Measurements from ENCODE around the gene CCDC86. TPM values are rescaled to one million over a fixed set of nuclear protein-coding genes. Genes with fewer than 3 reads are reported as not detected.

Gene CCDC86
- total and polyA plus RNA-seq, 7 experiments from 2014 or later = 9.1 to 26.2 (median 12.4) TPM

DNA sequence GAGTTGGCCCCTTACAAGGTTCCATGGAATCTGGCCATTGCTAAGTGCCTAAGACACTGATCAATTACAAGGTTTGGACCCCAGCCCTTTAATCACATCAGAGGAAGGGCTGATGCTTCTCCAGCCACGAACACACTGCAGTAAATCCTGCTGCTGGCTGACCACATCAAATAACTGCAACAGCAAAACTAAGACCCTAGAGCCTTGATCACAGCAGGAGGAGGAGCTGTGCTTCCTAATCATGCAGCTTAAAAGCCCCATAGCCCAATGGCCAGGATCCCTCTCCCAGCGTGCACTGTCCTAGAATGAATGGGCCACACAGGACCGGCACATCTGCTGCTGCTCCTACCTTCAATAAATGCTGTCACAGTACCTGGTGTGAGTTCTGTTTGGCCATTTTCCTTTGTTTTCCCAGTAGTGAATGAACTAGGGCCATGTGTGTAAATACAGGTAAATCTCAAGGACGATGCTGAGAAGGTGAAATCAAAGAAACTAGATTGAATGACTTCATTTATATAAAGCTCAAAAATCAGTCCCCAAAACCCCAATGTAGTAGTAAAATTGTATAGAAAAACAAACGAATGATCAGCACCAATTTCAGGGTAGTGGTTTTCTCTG, 38.2 kb downstream of the CCDC86 start:
- H3K27ac ChIP-seq (ENCODE audit: low read depth, low read length) = no peak overlapping the region
- no peaks in the 10 kb centered on the region for H3K4me1 ChIP-seq (ENCODE audit: control insufficient read depth in 2 of 2, insufficient read depth in 2 of 2, low read length in 2 of 2)
- Mint-ChIP-seq H3K27ac (peak overlapping the region in 2 of 9 donors; percentile 56 to 62), H3K36me3 (peaks cover 8 to 49% (median 18%) of the 10 kb centered on the region in 5 donors), H3K27me3 (no peaks in the 10 kb centered on the region), H3K4me1 (peaks cover 0 to 9% (median 5%) of the 10 kb centered on the region in 7 donors), H3K4me3 (no peak overlapping the region), H3K9me3 (no peaks in the 10 kb centered on the region)
- H3K4me3 ChIP-seq (ENCODE audit: low read length) = no peak overlapping the region
- intact Hi-C loops (cut with micrococcal nuclease) = no loop called here
- no peaks in the 10 kb centered on the region for H3K27me3 ChIP-seq (ENCODE audit: control insufficient read depth in 2 of 2, insufficient read depth in 2 of 2, low read length in 2 of 2)
- no peak for DNase-seq
- H3K36me3 ChIP-seq (ENCODE audit: control insufficient read depth in 2 of 3, insufficient read depth in 3 of 3, low read length in 3 of 3) = peaks cover 0 to 40% (median 11%) of the 10 kb centered on the region in 3 experiments
- ChIA-PET POLR2A (interaction anchor here (0.6 kb wide), 1 partner anchor 36 kb away, joined by 3 read pairs; no protein-coding TSS in a partner anchor), CTCF (no interaction called here)
- no peak for ATAC-seq
- H3K9me3 ChIP-seq (ENCODE audit: control insufficient read depth in 2 of 3, low read length in 3 of 3) = no peaks in the 10 kb centered on the region

DNA sequence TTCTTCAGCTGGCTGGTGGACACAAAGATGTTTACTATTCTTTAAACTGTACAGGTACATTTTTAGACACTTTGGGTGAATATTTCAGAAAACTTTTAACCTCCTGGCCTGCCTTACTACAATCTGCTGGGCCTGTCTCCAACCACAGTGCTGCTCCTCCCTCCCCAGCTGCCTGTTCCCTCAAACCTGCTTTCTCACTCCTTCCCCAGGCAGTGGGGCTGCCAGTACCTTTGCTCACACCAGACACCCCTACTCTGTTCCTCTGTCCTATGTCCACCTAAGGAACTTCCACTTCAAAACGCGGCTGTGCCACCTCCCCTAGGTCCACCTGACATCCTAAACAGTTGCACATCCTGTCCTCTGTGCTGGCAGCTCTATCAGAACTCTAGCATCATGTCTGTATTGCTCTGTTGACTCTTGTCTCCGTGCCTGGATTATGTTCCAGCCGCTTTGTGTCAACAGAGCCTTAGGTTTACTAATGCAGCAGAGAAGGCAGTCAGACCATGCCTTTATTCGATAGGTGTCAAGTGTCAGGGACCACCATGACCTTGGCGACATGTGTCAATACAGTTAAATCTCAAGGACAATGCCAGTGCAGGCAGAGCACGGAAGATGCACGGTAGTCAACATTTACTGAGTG, 38.9 kb downstream of the CCDC86 start:
- CTCF ChIA-PET = no interaction called here
- peaks cover 0 to 34% (median 11%) of the 10 kb centered on the region in 3 experiments for H3K36me3 ChIP-seq (ENCODE audit: control insufficient read depth in 2 of 3, insufficient read depth in 3 of 3, low read length in 3 of 3)
- no peak for DNase-seq
- H3K4me3 ChIP-seq (ENCODE audit: low read length) = no peak overlapping the region
- H3K27me3 ChIP-seq (ENCODE audit: control insufficient read depth in 2 of 2, insufficient read depth in 2 of 2, low read length in 2 of 2) = no peaks in the 10 kb centered on the region
- no peak for ATAC-seq
- peaks cover 0 to 9% (median 5%) of the 10 kb centered on the region in 7 donors for H3K4me1 Mint-ChIP-seq
- H3K4me1 ChIP-seq (ENCODE audit: control insufficient read depth in 2 of 2, insufficient read depth in 2 of 2, low read length in 2 of 2) = no peaks in the 10 kb centered on the region
- POLR2A ChIA-PET = no interaction called here
- no peak overlapping the region for H3K27ac ChIP-seq (ENCODE audit: low read depth, low read length)
- no peak overlapping the region for H3K4me3 Mint-ChIP-seq
- intact Hi-C loops (cut with micrococcal nuclease) = no loop called here
- H3K27me3 Mint-ChIP-seq = no peaks in the 10 kb centered on the region
- no peaks in the 10 kb centered on the region for H3K9me3 ChIP-seq (ENCODE audit: control insufficient read depth in 2 of 3, low read length in 3 of 3)
- peak overlapping the region in 5 of 9 donors; percentile 6 to 62 (median 56) for H3K27ac Mint-ChIP-seq
- no peaks in the 10 kb centered on the region for H3K9me3 Mint-ChIP-seq
- H3K36me3 Mint-ChIP-seq = peaks cover 8 to 52% (median 18%) of the 10 kb centered on the region in 5 donors

DNA sequence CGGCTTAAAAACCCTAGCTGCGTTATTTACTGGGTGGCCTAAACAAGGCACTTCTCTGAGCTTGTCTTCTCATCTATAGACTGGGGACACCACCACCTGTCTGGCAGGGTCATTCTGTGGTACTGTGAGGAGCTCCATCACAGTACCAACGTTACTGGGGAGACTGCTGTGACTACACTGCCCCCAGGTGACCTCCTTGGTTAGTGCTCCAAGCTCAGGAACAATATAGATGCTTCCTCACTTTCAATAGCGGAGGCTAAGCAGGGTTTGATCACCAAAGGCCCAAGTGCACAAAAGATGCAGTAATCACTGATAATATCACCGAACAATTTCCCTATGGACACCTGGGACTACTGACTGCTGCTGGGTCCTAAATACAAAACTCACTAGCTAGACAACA, 45.6 kb downstream of the CCDC86 start:
- intact Hi-C loops (cut with micrococcal nuclease) = loop anchor here (1.0 kb wide), 2 partner anchors 56 to 112 kb away; no protein-coding TSS in a partner anchor
- DNase-seq = peak in 2 of 9 donors; percentile 14 to 24

DNA sequence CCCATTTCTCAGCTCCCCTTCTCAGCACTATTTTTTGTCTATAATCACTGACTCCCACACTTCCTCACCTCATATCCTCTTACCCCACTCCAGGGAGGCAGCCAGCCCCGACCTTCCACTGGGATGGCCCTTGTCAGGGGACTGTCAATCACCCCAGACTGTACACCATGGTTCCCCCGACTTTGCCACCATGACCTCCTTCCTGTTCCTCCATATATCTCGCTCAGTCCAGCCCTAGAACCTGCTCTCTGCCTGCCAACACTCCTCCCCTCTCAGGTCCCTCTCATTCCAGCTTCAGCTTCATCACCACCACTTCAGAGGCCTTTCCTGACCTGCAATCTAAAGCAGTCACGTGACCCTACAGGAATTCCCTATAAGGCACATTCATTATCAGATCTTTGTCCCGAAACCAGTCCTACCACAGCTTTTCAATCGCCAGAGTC, 48.0 kb downstream of the CCDC86 start:
- ChIA-PET CTCF (interaction anchor here (0.6 to 2.0 kb wide), 2 partner anchors 10 to 43 kb away, joined by 3 to 13 read pairs; no protein-coding TSS in a partner anchor), POLR2A (interaction anchor here (1.7 kb wide), 1 partner anchor 14 kb away, joined by 8 read pairs; no protein-coding TSS in a partner anchor)
- ATAC-seq (no peak), DNase-seq (no peak)
- no peaks in the 10 kb centered on the region for H3K27me3 Mint-ChIP-seq
- Histone ChIP-seq H3K27ac (ENCODE audit: low read depth, low read length) (no peak overlapping the region), H3K4me1 (ENCODE audit: control insufficient read depth in 2 of 2, insufficient read depth in 2 of 2, low read length in 2 of 2) (no peaks in the 10 kb centered on the region), H3K9me3 (ENCODE audit: control insufficient read depth in 2 of 3, low read length in 3 of 3) (no peaks in the 10 kb centered on the region), H3K36me3 (ENCODE audit: control insufficient read depth in 2 of 3, insufficient read depth in 3 of 3, low read length in 3 of 3) (peaks cover 4 to 56% (median 8%) of the 10 kb centered on the region in 3 experiments), H3K4me3 (ENCODE audit: low read length) (no peak overlapping the region), H3K27me3 (ENCODE audit: control insufficient read depth in 2 of 2, insufficient read depth in 2 of 2, low read length in 2 of 2) (no peaks in the 10 kb centered on the region)
- peak overlapping the region in 4 of 9 donors; percentile 0 to 73 (median 33) for H3K27ac Mint-ChIP-seq
- H3K4me3 Mint-ChIP-seq = no peak overlapping the region
- intact Hi-C loops (cut with micrococcal nuclease) = no loop called here
- H3K36me3 Mint-ChIP-seq = peaks cover 6 to 45% (median 22%) of the 10 kb centered on the region in 5 donors
- no peaks in the 10 kb centered on the region for H3K9me3 Mint-ChIP-seq
- peaks cover 0 to 8% (median 4%) of the 10 kb centered on the region in 7 donors for H3K4me1 Mint-ChIP-seq

More for the DNA sequence above, 45.6 kb downstream of the CCDC86 start:
- Histone ChIP-seq H3K27me3 (ENCODE audit: control insufficient read depth in 2 of 2, insufficient read depth in 2 of 2, low read length in 2 of 2) (no peaks in the 10 kb centered on the region), H3K36me3 (ENCODE audit: control insufficient read depth in 2 of 3, insufficient read depth in 3 of 3, low read length in 3 of 3) (peaks cover 4 to 38% (median 6%) of the 10 kb centered on the region in 3 experiments), H3K27ac (ENCODE audit: low read depth, low read length) (no peak overlapping the region), H3K4me3 (ENCODE audit: low read length) (no peak overlapping the region), H3K9me3 (ENCODE audit: control insufficient read depth in 2 of 3, low read length in 3 of 3) (no peaks in the 10 kb centered on the region), H3K4me1 (ENCODE audit: control insufficient read depth in 2 of 2, insufficient read depth in 2 of 2, low read length in 2 of 2) (no peaks in the 10 kb centered on the region)
- Mint-ChIP-seq H3K27me3 (no peaks in the 10 kb centered on the region), H3K27ac (no peak overlapping the region), H3K4me3 (no peak overlapping the region), H3K9me3 (no peaks in the 10 kb centered on the region), H3K36me3 (peaks cover 10 to 46% (median 22%) of the 10 kb centered on the region in 5 donors), H3K4me1 (peaks cover 0 to 9% (median 7%) of the 10 kb centered on the region in 7 donors)
- CTCF ChIA-PET = interaction anchor here (0.7 to 2.4 kb wide), 4 partner anchors 12 to 56 kb away, joined by 3 to 29 read pairs (median 5); no protein-coding TSS in a partner anchor
- POLR2A ChIA-PET = no interaction called here
- ATAC-seq = peak; percentile 87

DNA sequence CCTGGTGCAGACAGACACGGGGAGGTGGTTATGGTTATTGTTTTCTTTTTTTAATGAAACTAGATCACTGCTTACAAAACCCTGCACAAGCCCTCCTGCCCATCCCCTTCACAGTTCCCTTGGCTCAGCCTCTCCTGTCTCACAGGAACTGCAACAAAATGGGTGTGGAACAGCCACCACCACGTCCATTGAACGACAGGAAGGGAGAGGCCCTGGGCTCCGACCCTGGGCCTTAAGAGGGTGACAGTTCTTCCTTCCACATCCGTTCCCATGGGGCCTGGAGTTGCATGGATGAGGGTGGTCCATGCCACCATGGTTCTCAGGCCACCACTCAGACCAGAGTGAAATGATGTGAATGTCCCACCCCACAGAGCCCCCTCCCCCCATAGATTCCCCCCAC, 48.8 kb downstream of the CCDC86 start:
- no peaks in the 10 kb centered on the region for H3K27me3 Mint-ChIP-seq
- ATAC-seq (no peak), DNase-seq (no peak)
- peak overlapping the region in 1 of 9 donors; percentile 12 for H3K27ac Mint-ChIP-seq
- ChIA-PET POLR2A (interaction anchor here (0.6 to 1.7 kb wide), 2 partner anchors 14 to 90 kb away, joined by 3 to 8 read pairs; no protein-coding TSS in a partner anchor), CTCF (interaction anchor here (2.0 kb wide), 1 partner anchor 9 kb away, joined by 13 read pairs; no protein-coding TSS in a partner anchor)
- H3K4me1 Mint-ChIP-seq = peaks cover 0 to 9% (median 4%) of the 10 kb centered on the region in 7 donors
- Histone ChIP-seq H3K36me3 (ENCODE audit: control insufficient read depth in 2 of 3, insufficient read depth in 3 of 3, low read length in 3 of 3) (peaks cover 6 to 64% (median 16%) of the 10 kb centered on the region in 3 experiments), H3K4me1 (ENCODE audit: control insufficient read depth in 2 of 2, insufficient read depth in 2 of 2, low read length in 2 of 2) (no peaks in the 10 kb centered on the region), H3K27ac (ENCODE audit: low read depth, low read length) (no peak overlapping the region), H3K9me3 (ENCODE audit: control insufficient read depth in 2 of 3, low read length in 3 of 3) (no peaks in the 10 kb centered on the region), H3K27me3 (ENCODE audit: control insufficient read depth in 2 of 2, insufficient read depth in 2 of 2, low read length in 2 of 2) (no peaks in the 10 kb centered on the region), H3K4me3 (ENCODE audit: low read length) (no peak overlapping the region)
- H3K4me3 Mint-ChIP-seq = no peak overlapping the region
- no peaks in the 10 kb centered on the region for H3K9me3 Mint-ChIP-seq
- intact Hi-C loops (cut with micrococcal nuclease) = no loop called here
- H3K36me3 Mint-ChIP-seq = peaks cover 11 to 46% (median 22%) of the 10 kb centered on the region in 5 donors

DNA sequence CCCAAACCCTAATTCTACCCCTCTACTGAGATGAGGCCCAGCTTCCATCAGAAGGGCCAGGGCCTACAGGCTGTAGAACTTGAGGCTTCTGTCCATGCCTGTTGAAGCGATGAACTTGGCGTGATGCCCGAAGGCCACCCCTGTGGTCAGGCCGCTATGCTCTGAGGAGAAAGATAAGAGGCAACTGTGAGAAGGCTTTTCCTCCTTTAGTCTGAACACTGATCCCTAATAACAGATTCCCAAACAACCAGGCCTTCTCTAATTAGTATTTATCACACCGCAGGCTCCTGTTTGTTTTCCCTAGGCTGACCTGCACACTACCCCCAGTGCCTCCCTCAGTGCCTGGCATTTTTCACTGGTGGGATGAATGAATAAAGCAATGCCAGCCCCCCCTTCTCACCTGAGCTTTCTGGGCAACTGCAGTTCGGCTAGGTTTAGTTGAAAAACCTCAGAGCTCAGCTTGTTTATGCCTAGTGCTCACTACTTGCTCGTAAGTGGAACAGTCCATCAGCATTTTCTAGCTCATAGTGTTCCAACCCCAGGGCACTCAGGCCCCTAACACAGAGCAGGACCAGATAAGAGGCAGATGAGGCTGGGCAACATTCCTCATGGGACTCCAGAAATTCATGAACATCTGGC, 49.3 kb downstream of the CCDC86 start:
- ChIA-PET CTCF (interaction anchor here (2.0 kb wide), 1 partner anchor 8 kb away, joined by 13 read pairs; no protein-coding TSS in a partner anchor), POLR2A (interaction anchor here (1.7 kb wide), 1 partner anchor 13 kb away, joined by 8 read pairs; no protein-coding TSS in a partner anchor)
- H3K36me3 ChIP-seq (ENCODE audit: control insufficient read depth in 2 of 3, insufficient read depth in 3 of 3, low read length in 3 of 3) = peaks cover 10 to 69% (median 22%) of the 10 kb centered on the region in 3 experiments
- intact Hi-C loops (cut with micrococcal nuclease) = no loop called here
- Mint-ChIP-seq H3K4me1 (peaks cover 0 to 10% (median 4%) of the 10 kb centered on the region in 7 donors), H3K4me3 (no peak overlapping the region), H3K27ac (no peak overlapping the region), H3K27me3 (no peaks in the 10 kb centered on the region), H3K36me3 (peaks cover 12 to 49% (median 25%) of the 10 kb centered on the region in 5 donors), H3K9me3 (no peaks in the 10 kb centered on the region)
- H3K4me1 ChIP-seq (ENCODE audit: control insufficient read depth in 2 of 2, insufficient read depth in 2 of 2, low read length in 2 of 2) = no peaks in the 10 kb centered on the region
- DNase-seq = no peak
- H3K27ac ChIP-seq (ENCODE audit: low read depth, low read length) = no peak overlapping the region
- no peaks in the 10 kb centered on the region for H3K27me3 ChIP-seq (ENCODE audit: control insufficient read depth in 2 of 2, insufficient read depth in 2 of 2, low read length in 2 of 2)
- no peaks in the 10 kb centered on the region for H3K9me3 ChIP-seq (ENCODE audit: control insufficient read depth in 2 of 3, low read length in 3 of 3)
- no peak for ATAC-seq
- no peak overlapping the region for H3K4me3 ChIP-seq (ENCODE audit: low read length)

Data from naive thymus-derived CD4-positive, alpha-beta T cell (primary cell).